MM.1S (cell line): ENCODE measurements around the gene R3HDM4.

Source experiments
- EZH2 ChIP-seq: fragments of 300-600 bp; sonication (generic); optimal IDR thresholded peaks from 2 replicates; pipeline ENCODE3; 2017; ENCODE audit warnings: low read depth, mild to moderate bottlenecking, antibody characterized with exemption, low read length, mixed read lengths
- EZH2phosphoT487 ChIP-seq: fragments of 300-600 bp; sonication (generic); IDR thresholded peaks from 2 replicates; pipeline ENCODE4 v1.6.1; 2018; ENCODE audit warnings: antibody characterized with exemption, low read length
- TF ChIP-seq, protein P1 (sequence below): fragments of 300-600 bp; sonication (generic); IDR thresholded peaks from 2 replicates; pipeline ENCODE4 v1.5.1; 2016; ENCODE audit warnings: antibody characterized with exemption, low read length, mixed read lengths

DNA sequence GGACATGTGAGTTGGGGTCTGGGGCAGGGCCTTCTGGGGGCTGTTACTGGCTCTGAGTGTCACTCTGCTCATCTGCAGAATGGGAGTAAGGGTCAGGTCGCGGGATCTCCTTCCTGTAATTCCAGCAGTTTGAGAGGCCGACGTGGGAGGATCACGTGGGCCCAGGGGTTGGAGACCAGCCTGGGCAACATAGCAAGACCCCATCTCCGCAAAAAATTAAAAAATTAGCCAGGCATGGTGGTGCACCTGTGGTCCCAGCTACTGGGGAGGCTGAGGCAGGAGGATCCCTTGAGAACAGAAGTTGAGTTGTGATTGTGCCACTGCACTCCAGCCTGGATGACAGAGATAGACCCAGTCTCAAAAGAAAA lies 16.9 kb upstream of the R3HDM4 start:
- TF ChIP-seq, protein P1, sequence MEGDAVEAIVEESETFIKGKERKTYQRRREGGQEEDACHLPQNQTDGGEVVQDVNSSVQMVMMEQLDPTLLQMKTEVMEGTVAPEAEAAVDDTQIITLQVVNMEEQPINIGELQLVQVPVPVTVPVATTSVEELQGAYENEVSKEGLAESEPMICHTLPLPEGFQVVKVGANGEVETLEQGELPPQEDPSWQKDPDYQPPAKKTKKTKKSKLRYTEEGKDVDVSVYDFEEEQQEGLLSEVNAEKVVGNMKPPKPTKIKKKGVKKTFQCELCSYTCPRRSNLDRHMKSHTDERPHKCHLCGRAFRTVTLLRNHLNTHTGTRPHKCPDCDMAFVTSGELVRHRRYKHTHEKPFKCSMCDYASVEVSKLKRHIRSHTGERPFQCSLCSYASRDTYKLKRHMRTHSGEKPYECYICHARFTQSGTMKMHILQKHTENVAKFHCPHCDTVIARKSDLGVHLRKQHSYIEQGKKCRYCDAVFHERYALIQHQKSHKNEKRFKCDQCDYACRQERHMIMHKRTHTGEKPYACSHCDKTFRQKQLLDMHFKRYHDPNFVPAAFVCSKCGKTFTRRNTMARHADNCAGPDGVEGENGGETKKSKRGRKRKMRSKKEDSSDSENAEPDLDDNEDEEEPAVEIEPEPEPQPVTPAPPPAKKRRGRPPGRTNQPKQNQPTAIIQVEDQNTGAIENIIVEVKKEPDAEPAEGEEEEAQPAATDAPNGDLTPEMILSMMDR: no peak
- TF ChIP-seq EZH2: no peak
- TF ChIP-seq EZH2phosphoT487: no peak
